Stimulated activated CD8-positive, alpha-beta memory T cell treated with anti-CD3 and anti-CD28 coated beads, Interleukin-4, amount 100 ng/mL, for 1 hour (primary cell): ENCODE data around the gene ZNF319.

Experiments used
- DNase-seq, 2 donors: peaks; one replicate each; pipeline ENCODE4 v3.0.0-alpha.2; 2020; ENCODE audit warnings: low read depth in 2 of 2, low spot score in 1 of 2

ZNF319 gene

GRCh38 chr16:57998992-57999365, 1.5 kb downstream of the ZNF319 start:
- no peak for DNase-seq

DNA sequence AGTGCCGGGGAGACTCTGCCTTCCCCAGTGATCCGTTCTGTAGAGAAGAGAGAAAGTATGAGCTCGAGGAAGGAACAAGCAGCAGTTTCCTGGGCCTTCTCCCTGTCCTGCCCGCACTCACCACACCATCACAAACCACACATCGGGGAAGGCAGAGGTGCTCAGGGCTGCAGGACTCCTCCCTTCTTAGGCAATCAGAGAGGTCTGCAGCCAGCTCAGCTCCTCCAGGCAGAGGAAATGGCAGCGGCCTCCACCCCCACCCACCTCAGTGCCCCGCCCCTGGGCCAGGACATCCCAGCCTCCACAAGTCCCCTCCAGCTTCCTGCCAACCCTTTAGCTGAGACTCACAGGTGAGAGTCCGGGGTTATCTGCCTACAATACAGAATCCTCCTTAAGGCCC, 2.0 kb downstream of the ZNF319 start:
- no peak for DNase-seq

GRCh38 chr16:57997528-57998265, 2.8 kb downstream of the ZNF319 start:
- no peak for DNase-seq

DNA sequence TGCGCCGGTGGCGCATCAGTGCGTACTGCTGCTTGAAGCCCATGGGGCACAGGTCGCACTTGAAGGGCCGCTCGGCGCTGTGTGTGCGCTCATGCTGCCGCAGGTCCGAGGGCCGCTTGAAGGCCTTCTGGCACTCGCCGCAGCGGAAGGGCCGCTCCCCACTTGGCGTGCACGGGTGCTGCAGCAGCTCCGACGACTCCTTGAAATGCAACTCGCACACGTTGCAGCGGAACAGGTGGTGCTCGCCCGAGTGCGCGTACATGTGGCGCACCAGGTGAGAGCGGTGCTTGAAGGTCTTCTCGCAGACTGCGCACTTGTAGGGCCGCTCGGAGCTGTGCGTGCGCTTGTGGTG, 3.3 kb downstream of the ZNF319 start:
- DNase-seq: no peak

DNA sequence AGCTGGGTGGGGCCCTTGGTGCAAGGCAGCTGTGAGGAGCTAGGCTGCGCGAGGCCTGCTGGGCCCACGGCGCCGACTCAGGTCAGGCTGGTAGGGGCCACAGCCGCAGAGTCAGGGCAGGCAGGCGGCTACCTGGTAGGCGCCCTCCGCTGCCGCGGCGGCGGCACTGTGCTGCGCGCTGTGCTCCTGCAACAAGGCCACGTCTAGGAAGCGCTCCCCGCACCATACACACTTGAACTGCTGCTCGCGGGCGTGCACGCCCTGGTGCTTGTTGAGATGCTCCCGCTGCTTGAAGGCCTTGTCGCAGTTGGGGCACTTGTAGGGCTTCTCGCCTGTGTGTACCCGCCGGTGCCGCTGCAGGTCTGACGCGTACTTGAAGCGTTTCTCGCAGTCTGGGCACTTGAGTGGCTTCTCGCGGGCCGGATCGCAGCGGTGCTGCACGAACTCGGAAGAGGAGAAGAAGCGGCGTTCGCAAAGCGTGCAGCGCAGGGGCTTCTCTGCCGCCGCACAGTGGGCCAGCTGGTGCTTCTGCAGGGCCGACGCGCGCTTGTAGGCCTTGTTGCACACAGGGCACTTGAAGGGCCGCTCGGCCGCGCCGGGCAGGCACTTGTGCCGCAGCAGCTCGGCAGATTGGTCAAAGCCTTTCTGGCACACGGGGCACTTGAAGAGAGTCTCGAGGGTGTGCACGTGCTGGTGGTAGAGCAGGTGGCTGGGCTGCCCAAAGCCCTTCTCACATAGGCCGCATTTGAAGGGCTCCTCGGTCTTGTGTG, 3.9 kb downstream of the ZNF319 start:
- no peak for DNase-seq

- DNase-seq: no peak
Observed at GRCh38 chr16:57995721-57996405, 4.6 kb downstream of the ZNF319 start.

GRCh38 chr16:57994778-57995177, 5.7 kb downstream of the ZNF319 start:
- DNase-seq: no peak

DNA sequence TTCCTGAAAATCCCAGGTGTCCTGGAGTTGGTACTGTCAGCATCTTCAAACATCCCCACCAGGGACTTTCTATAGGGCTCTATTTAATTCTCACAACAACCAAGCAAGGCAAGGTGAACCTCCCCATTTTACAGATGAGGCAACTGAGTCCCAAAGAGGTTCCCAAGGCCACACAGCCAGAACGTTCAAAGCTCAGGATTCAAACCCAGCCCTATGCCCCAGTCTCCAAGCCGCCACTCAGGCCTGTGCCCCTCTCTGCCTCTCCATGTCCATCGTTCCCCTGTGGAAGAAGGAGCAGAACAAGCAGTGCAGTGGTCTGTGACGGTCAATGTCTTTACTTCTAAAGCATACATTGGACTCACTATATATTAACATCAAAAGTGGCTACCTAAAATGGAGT, 6.1 kb downstream of the ZNF319 start:
- DNase-seq: no peak

GRCh38 chr16:57993897-57994296, 6.6 kb downstream of the ZNF319 start:
- DNase-seq: no peak

DNA sequence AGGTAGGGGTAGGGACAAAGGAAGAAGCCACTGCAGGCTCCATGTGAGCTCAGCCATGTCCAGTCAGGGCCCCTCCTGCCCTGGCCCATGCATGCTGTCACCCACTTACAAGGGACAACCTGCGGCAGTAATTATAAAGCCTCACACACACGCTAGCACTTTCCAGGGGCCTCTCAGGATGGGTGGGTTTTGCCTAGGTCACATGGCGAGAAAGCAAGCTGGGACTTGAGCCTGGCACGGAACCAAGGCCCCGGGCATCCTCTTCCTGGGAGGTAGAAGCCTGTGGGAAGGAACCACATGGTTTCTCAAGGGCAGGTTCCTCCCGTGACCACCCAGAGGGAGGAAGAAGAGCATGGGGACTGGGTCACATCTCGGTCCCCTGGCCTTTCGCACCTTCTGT, 7.0 kb downstream of the ZNF319 start:
- DNase-seq: no peak

DNA sequence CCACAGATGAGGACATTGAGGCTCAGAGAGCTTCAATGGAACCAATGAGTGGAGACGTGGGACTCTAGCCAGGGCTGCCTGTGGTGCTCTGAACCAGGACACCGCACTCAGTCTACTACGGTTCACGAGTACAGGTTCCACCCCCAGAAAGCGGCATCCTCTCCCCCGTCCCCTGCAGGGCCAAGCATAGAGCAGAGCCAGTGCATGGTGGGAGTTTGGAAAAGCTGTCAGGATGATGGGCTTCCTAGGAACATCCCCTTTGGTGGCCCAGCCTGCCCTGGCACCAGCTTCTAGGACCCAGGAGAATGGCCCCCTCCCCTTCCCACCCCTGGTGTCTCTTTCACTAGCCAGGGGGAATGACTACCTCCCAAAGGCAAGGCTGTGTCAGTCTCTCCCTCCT, 8.4 kb downstream of the ZNF319 start:
- no peak for DNase-seq

GRCh38 chr16:57991551-57992059, 8.9 kb downstream of the ZNF319 start:
- no peak for DNase-seq

DNA sequence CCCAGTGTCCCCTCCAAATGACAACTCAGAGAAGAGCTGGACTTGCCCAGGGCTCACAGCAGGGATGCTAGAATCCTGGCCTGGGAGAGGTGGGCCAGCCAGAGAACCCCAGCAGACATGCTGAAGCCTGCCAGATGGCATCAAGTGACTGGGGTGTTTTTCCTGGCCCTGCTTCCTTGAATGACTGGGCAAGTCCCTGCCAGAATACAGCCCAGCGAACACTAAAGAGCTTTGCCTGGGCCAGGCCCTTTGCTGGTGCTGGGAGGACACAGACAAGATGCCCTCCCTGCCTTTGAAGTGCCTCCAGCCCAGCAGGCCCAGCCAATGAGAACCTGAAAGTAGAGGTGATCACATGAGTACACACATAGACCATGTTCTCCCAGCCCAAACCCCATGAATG, 11.5 kb downstream of the ZNF319 start:
- no peak for DNase-seq

DNA sequence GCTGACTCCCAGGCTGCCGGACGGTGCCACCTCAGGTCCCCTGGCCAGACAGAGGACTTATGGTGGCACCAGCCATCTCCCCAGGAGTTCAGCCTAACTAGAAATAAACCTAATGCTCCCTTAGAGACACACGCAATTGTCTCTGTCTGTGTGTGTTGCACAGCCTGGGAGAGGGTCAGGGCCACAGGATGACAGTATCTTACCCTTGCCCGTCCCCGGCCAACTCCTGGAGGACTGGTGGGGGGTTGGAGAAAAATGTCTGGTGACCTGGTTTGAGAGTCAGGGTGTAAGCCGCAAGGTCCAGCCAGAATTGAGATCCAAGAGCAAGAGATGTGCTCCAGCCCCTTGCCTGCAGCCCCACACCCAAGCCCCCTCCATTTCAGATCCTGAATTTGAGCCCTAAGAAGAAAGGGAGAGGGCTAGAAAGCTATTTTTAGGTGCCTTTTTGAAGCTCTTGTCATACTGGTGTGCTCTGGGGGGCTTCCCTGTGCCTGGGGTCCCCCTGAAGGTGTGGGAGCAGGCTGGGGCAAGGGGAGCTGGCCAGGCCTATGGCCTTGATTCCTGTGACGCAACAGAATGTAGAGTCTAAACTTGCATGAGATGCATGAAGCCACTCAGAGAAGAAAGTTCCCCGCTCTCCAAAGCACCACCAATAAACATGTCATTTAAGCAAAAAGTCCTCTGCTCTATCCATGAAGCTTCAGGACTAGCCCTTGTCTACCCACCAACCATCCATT, 12.9 kb downstream of the ZNF319 start:
- no peak for DNase-seq

GRCh38 chr16:57986196-57986595, 14.3 kb downstream of the ZNF319 start:
- DNase-seq: no peak

DNA sequence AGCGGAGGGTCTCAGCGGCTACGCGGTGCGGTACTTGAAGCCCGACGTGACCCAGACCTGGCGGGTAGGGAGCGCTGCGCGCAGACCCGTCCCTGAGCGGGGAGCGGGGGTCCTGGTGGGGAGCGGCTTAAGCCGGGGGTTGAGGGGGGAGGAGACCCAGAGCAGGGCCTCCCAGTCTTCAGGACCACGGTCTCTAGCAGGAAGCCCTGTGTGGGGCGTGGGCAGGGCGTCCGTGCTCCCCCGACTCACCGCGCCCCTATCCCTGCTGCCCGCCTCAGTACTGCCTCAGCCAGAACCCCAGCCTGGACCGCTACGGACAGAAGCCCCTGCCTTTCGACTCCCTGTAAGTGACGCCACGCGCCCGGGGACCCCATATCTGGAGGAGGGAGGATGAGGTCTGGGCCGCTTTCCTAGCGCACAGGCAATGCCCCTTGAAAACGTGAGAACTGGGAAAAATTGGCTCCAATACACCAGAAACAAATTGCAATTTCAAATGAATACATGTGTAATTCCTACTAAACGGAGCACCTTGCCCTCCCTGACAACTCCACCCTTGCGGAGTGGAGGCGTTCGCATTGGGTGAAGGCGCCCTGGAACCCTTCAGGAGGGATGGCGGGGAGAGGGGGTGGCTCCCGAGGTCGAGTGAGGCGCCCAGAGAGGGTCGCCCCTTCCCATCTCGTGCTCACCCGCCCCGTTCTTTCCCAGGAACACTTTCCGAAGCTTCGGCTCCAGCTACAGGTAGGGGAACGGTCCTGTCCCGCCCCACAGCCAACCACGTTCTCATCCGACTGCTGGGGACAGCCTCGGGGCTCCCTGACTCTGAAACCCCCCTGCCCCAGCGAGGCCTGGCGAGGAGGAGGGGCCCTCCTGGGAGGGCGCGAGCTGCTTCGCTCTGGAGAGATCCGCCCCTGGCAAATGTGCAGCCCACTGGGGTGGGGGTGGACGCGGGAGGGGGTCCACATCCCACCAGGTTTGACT, 15.0 kb downstream of the ZNF319 start:
- DNase-seq: no peak

GRCh38 chr16:57984443-57985203, 15.8 kb downstream of the ZNF319 start:
- DNase-seq: peak; percentile 74 to 81

DNA sequence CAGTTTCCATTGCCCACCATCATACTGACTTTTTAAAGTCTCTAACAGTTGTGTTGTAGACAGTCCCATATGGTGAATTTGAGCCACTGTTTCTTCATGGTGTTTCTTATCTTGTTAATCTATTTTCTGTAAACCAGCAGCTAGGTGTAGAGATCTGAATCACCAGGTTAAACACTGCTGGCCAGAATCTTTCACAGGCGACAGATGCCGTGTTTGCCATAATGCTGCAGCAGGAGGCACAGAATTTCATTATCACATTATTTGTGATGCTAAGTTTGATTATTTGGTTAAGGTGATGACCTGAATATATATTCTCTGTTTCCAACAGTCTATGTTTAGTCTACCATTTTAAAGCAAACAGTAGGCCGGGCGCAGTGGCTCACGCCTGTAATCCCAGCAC, 18.1 kb downstream of the ZNF319 start:
- no peak for DNase-seq

- no peak for DNase-seq
Observed at GRCh38 chr16:57981636-57982035, 18.8 kb downstream of the ZNF319 start.
